SU-DHL-6 (cell line): Measurements from ENCODE around the gene MBD3L3.

Experiments
- H2AFZ ChIP-seq: fragments of 200-600 bp; sonication (generic); 2 replicates; pipeline ENCODE4 v1.6.1; 2014; ENCODE audit warnings: low read depth, mild to moderate bottlenecking, moderate library complexity, mixed read lengths, antibody characterized with exemption, low read length; ENCODE audit not compliant: severe bottlenecking
- H3F3A ChIP-seq: fragments of 200-600 bp; shearing (Covaris generic); 2 replicates; pipeline ENCODE4 v1.6.0; 2016; ENCODE audit warnings: antibody characterized with exemption, mild to moderate bottlenecking; ENCODE audit not compliant: insufficient read depth
- H3K27ac ChIP-seq: fragments of 200-600 bp; sonication (generic); 2 replicates; pipeline ENCODE4 v1.5.1; 2016; ENCODE audit warnings: low read depth, mild to moderate bottlenecking, low read length, moderate library complexity, mixed read lengths
- H3K27me3 ChIP-seq: fragments of 200-600 bp; sonication (generic), shearing (Covaris generic); 2 replicates; pipeline ENCODE4 v1.6.0; 2014; ENCODE audit warnings: mild to moderate bottlenecking, low read length
- H3K36me3 ChIP-seq: fragments of 200-600 bp; sonication (generic); 2 replicates; pipeline ENCODE4 v1.6.1; 2014; ENCODE audit warnings: mild to moderate bottlenecking, low read length, mixed read lengths
- H3K4me2 ChIP-seq: fragments of 300-600, 200-600 bp; shearing (Covaris generic), sonication (generic); 2 replicates; pipeline ENCODE4 v1.6.0; 2014; ENCODE audit warnings: low read length, low read depth, mild to moderate bottlenecking; ENCODE audit not compliant: poor library complexity, severe bottlenecking
- H3K4me3 ChIP-seq: fragments of 200-600 bp; sonication (generic); 2 replicates; pipeline ENCODE4 v1.5.1; 2014; ENCODE audit warnings: antibody characterized with exemption, low read length, mild to moderate bottlenecking, mixed read lengths; ENCODE audit not compliant: insufficient read depth, poor library complexity, severe bottlenecking
- H3K79me2 ChIP-seq: fragments of 200-600 bp; sonication (generic); 2 replicates; pipeline ENCODE4 v1.6.1; 2014; ENCODE audit warnings: mild to moderate bottlenecking, low read length, moderate library complexity; ENCODE audit not compliant: insufficient read depth
- H3K9ac ChIP-seq: fragments of 200-600 bp; sonication (generic); 2 replicates; pipeline ENCODE4 v1.7.0; 2014; ENCODE audit warnings: mild to moderate bottlenecking, low read length
- H3K9me2 ChIP-seq: fragments of 200-600 bp; sonication (generic); replicated peaks from 2 replicates; pipeline ENCODE4 v1.6.1; 2014; ENCODE audit warnings: low read length; ENCODE audit not compliant: insufficient read depth
- H3K9me3 ChIP-seq: fragments of 200-600 bp; sonication (generic); 2 replicates; pipeline ENCODE4 v1.6.1; 2014; ENCODE audit warnings: low read length, mixed read lengths; ENCODE audit not compliant: insufficient read depth
- H4K20me1 ChIP-seq: fragments of 200-600 bp; sonication (generic); 2 replicates; pipeline ENCODE4 v1.6.1; 2014; ENCODE audit warnings: low read depth, mild to moderate bottlenecking, antibody characterized with exemption, low read length, moderate library complexity, mixed read lengths
- EZH2phosphoT487 ChIP-seq: fragments of 200-600 bp; sonication (generic), shearing (Covaris generic); conservative IDR thresholded peaks from 2 replicates; pipeline ENCODE4 v1.6.1; 2018; ENCODE audit warnings: mild to moderate bottlenecking, antibody characterized with exemption, low read length, moderate library complexity, mixed read lengths
- TF ChIP-seq, protein P1 (sequence below): fragments of 200-600 bp; sonication (generic); IDR thresholded peaks from one replicate; pipeline ENCODE4 v1.5.1; 2017; ENCODE audit warnings: antibody characterized with exemption, mild to moderate bottlenecking, low read length, moderate library complexity; ENCODE audit not compliant: insufficient read depth, poor library complexity, severe bottlenecking

MBD3L3 gene

DNA sequence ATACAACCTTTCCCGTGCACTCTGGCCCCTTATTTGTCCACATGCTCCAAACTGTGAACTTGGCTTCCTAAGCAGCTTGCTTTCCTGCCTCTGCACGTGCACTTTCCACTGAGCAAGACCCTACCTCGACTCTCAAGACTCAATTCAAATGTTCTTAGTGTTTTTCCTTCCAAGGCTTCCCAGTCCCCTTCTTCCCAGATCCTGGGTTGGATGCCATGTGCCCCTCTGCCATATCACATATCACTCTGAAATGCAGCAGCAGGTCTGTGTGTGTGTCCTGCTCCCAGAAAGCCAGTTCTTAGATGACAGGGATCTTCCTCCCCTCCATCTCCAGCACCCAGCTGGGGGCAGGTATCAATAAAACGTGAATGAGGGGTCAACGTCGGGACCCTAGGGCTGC is 14.1 kb upstream of the MBD3L3 start:
- Histone ChIP-seq H2AFZ (no peak overlapping the region), H3K9me2 (no peaks in the 10 kb centered on the region), H3K27me3 (no peaks in the 10 kb centered on the region), H3K4me3 (no peak overlapping the region), H3K27ac (no peak overlapping the region), H4K20me1 (no peaks in the 10 kb centered on the region), H3F3A (peaks cover 6% of the 10 kb centered on the region; the same call in 1 of the 2 replicates), H3K9ac (no peak overlapping the region), H3K4me2 (no peak overlapping the region), H3K79me2 (peaks cover 20% of the 10 kb centered on the region), H3K36me3 (peaks cover 38% of the 10 kb centered on the region), H3K9me3 (peaks cover 5% of the 10 kb centered on the region; the same call in 1 of the 2 replicates)
- TF ChIP-seq EZH2phosphoT487 = no peak
- TF ChIP-seq, protein P1, sequence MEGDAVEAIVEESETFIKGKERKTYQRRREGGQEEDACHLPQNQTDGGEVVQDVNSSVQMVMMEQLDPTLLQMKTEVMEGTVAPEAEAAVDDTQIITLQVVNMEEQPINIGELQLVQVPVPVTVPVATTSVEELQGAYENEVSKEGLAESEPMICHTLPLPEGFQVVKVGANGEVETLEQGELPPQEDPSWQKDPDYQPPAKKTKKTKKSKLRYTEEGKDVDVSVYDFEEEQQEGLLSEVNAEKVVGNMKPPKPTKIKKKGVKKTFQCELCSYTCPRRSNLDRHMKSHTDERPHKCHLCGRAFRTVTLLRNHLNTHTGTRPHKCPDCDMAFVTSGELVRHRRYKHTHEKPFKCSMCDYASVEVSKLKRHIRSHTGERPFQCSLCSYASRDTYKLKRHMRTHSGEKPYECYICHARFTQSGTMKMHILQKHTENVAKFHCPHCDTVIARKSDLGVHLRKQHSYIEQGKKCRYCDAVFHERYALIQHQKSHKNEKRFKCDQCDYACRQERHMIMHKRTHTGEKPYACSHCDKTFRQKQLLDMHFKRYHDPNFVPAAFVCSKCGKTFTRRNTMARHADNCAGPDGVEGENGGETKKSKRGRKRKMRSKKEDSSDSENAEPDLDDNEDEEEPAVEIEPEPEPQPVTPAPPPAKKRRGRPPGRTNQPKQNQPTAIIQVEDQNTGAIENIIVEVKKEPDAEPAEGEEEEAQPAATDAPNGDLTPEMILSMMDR = no peak

DNA sequence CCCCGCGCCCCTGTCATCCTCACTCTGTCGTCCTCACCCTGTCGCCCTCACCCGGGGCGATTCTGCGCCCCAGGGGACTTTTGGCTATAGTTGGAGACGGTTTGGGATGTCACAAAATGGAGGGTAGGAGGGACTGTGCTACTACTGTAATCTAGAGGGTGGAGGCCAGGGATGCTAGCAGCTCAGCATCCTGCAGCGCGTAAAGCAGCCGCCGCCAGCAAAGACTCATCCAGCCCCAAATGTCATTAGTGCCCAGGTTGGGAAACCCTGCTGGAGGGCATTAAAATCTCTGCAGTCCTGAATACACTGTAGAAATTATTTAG is 11.4 kb upstream of the MBD3L3 start:
- Histone ChIP-seq H3K4me3 (peak overlapping the region; percentile 84), H3K9me3 (no peaks in the 10 kb centered on the region), H3K36me3 (peaks cover 16% of the 10 kb centered on the region), H4K20me1 (no peaks in the 10 kb centered on the region), H3K27ac (peak overlapping the region; percentile 84), H2AFZ (peak overlapping the region; percentile 93), H3K9ac (peak overlapping the region; percentile 87), H3F3A (peaks cover 6% of the 10 kb centered on the region; the same call in 1 of the 2 replicates), H3K9me2 (no peaks in the 10 kb centered on the region), H3K27me3 (no peaks in the 10 kb centered on the region), H3K4me2 (peak overlapping the region; percentile 84), H3K79me2 (peaks cover 20% of the 10 kb centered on the region)
- TF ChIP-seq EZH2phosphoT487 = no peak
- TF ChIP-seq, protein P1 = no peak

DNA sequence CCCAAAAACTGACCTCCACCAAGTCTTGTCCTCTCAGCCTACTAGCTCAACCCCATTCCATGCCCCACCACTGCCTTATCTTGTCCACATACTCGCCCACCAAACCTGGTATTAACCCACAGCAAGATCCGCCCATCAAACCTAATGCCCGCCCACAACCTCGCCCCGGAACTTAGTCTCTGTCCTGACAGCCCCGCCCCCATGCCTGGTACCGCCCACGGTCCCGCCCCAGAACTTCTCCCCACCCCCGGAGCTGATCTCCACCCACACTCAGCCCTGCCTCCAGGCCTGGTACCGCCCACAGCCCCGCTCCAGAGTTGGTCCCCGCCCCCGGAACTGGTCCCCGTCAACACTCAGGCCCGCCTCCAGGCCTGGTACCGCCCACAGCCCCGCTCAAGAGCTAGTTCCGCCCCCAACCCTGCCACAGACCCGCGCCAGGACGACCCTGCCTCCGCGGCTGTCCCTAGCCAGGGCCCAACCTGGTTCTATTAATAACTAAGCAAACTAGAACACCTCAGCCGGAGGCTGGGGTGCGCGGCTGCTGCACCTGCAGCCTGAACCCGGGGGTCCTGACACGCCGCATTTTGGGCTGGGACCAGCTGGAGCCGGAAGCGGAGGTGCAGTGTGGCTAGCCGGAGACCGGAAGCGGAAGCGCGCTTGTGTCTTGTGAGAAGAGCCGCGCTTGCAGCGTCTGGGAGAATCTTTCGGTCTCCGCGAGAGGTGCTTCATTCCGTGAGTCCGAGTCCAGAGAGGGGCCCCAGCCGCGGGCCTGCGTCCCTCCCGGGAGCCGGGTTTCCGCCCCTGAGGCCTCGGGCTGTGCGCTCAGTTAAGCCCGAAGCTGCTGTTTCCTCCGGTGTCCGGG is 10.8 kb upstream of the MBD3L3 start, which contains the start of gene ZNF557:
TSS of gene ZNF557 (plus strand) at position 662 of the 862 bp plus-strand sequence. CDS start 5,372 bp downstream, outside the sequence.
- TF ChIP-seq EZH2phosphoT487 = no peak
- TF ChIP-seq, protein P1 = no peak
- Histone ChIP-seq H3K27ac (peak within 1 kb of the TSS; percentile 84), H3K27me3 (no peaks in the 10 kb centered on the region)

More for the DNA sequence above, 10.8 kb upstream of the MBD3L3 start, which contains the start of gene ZNF557:
- peaks cover 14% of the 10 kb centered on the region for H3K36me3 ChIP-seq
- peak within 1 kb of the TSS; percentile 87 for H3K9ac ChIP-seq
- peak within 1 kb of the TSS; percentile 84 for H3K4me3 ChIP-seq
- H3K4me2 ChIP-seq = peak within 1 kb of the TSS; percentile 84
- H3K9me3 ChIP-seq = no peaks in the 10 kb centered on the region
- H3F3A ChIP-seq = peaks cover 6% of the 10 kb centered on the region; the same call in 1 of the 2 replicates
- H2AFZ ChIP-seq = peak within 1 kb of the TSS; percentile 93
- H3K9me2 ChIP-seq = no peaks in the 10 kb centered on the region
- no peaks in the 10 kb centered on the region for H4K20me1 ChIP-seq
- H3K79me2 ChIP-seq = peaks cover 20% of the 10 kb centered on the region
